Measurements from ENCODE around the gene PRR15.

PRR15 gene

GRCh38 chr7:29561271-29561670, 2.4 kb upstream of the PRR15 start:
- TF ChIP-seq, protein P1, sequence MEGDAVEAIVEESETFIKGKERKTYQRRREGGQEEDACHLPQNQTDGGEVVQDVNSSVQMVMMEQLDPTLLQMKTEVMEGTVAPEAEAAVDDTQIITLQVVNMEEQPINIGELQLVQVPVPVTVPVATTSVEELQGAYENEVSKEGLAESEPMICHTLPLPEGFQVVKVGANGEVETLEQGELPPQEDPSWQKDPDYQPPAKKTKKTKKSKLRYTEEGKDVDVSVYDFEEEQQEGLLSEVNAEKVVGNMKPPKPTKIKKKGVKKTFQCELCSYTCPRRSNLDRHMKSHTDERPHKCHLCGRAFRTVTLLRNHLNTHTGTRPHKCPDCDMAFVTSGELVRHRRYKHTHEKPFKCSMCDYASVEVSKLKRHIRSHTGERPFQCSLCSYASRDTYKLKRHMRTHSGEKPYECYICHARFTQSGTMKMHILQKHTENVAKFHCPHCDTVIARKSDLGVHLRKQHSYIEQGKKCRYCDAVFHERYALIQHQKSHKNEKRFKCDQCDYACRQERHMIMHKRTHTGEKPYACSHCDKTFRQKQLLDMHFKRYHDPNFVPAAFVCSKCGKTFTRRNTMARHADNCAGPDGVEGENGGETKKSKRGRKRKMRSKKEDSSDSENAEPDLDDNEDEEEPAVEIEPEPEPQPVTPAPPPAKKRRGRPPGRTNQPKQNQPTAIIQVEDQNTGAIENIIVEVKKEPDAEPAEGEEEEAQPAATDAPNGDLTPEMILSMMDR (IDR thresholded peaks at IDR 0.05; ENCODE audit: extremely low read depth, missing control alignments), result no peak

DNA sequence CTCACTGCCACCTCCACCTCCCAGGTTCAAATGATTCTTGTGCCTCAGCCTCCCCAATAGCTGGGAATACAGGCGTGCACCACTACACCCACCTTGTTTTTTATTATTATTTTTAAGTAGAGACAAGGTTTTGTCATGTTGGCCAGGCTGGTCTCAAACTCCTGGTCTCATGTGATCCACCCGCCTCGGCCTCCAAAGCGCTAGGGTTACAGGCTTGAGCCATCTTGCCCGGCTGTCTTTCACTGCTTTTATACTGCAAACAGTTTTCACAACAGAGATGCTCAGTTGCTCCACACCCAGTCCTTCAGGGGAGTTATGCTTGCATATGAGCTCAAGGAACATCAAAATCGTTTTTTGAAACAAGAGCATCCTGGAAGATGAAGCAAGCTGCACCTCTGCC, 1.3 kb upstream of the PRR15 start:
- TF ChIP-seq, protein P1 (IDR thresholded peaks at IDR 0.05; ENCODE audit: extremely low read depth, missing control alignments), result no peak
- no peak for DNase-seq (ENCODE audit: low spot score)

More at GRCh38 chr7:29561271-29561670, 2.4 kb upstream of the PRR15 start:
- no peak for DNase-seq (ENCODE audit: low spot score)

- no peak for DNase-seq (ENCODE audit: low spot score)
- TF ChIP-seq, protein P1 (IDR thresholded peaks at IDR 0.05; ENCODE audit: extremely low read depth, missing control alignments), result no peak
Observed at GRCh38 chr7:29564496-29565223, 1.0 kb downstream of the PRR15 start.

DNA sequence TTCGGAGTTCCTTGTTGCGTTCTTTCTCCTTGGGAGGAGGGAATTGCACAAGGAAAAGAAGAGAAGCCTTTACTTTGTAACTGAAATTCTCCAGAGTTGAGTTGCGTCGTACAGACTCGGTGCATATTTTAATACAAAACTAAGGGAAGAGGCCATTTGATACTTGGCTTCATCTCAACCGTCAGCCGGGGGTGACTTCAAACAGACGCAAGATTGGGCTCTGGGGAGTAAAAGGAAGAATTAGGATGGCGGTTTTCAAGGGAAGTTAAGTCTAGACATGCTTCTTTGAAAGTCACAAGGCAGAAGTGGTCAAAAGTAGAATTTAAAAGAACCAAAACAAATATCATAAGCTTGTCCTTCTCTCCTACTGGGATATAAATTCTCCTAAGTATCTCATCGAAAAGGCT, 1.6 kb downstream of the PRR15 start:
- DNase-seq (ENCODE audit: low spot score), result no peak
- TF ChIP-seq, protein P1 (IDR thresholded peaks at IDR 0.05; ENCODE audit: extremely low read depth, missing control alignments), result no peak

GRCh38 chr7:29565634-29565981, 2.0 kb downstream of the PRR15 start:
- no peak for DNase-seq (ENCODE audit: low spot score)
- TF ChIP-seq, protein P1 (IDR thresholded peaks at IDR 0.05; ENCODE audit: extremely low read depth, missing control alignments), result no peak

DNA sequence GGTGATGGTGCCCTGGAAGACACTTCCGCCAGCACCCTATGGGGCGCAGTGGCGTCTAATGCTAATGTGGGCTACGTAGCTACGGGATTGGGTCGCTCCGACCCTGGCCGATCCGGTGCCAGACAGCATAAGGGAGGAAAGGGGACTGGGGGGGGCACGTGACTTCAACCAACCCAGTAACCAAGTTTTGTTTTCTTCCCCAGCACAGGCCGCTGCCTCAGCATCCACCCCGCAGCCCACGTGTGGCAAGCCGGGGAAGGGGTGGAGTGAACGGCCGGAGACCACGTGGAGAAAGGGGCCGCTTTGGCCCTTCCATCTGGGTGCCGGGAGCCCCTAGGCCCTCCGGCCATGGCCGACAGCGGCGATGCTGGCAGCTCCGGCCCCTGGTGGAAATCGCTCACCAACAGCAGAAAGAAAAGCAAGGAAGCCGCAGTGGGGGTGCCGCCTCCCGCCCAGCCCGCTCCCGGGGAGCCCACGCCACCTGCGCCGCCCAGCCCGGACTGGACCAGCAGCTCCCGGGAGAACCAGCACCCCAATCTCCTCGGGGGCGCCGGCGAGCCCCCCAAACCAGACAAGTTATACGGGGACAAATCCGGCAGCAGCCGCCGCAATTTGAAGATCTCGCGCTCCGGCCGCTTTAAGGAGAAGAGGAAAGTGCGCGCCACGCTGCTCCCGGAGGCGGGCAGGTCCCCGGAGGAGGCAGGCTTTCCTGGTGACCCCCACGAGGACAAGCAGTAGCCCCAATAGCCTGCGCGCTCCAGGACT, 2.5 kb downstream of the PRR15 start:
- DNase-seq (ENCODE audit: low spot score), result no peak
- TF ChIP-seq, protein P1 (IDR thresholded peaks at IDR 0.05; ENCODE audit: extremely low read depth, missing control alignments), result no peak

DNA sequence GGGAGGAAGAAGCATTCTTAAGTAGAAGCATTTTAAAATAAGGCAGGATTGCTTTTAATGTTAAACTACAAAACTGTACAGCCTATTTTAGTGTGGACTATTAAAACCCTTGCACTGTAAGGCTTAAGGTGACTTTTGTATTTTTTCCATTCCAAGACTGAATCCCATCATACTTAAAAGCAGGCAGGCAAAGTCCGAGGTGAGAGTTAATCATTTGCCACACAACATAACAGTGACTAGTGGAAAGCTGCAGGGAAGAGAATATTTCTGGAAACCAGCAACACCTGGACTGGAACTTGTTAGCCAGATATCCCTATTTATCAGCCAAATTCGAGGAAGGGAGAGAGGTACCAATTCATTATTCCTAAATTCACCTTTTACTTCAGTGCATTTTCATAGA, 3.5 kb downstream of the PRR15 start:
- DNase-seq (ENCODE audit: low spot score), result no peak
- TF ChIP-seq, protein P1 (IDR thresholded peaks at IDR 0.05; ENCODE audit: extremely low read depth, missing control alignments), result no peak
